ENCODE data around the gene PRPH2. TPM values are rescaled to one million over a fixed set of nuclear protein-coding genes. Genes with fewer than 3 reads are reported as not detected.

Gene PRPH2
- polyA plus RNA-seq, 1 of the 3 experiments (the other 2 are of a cell fraction), result not detected

DNA sequence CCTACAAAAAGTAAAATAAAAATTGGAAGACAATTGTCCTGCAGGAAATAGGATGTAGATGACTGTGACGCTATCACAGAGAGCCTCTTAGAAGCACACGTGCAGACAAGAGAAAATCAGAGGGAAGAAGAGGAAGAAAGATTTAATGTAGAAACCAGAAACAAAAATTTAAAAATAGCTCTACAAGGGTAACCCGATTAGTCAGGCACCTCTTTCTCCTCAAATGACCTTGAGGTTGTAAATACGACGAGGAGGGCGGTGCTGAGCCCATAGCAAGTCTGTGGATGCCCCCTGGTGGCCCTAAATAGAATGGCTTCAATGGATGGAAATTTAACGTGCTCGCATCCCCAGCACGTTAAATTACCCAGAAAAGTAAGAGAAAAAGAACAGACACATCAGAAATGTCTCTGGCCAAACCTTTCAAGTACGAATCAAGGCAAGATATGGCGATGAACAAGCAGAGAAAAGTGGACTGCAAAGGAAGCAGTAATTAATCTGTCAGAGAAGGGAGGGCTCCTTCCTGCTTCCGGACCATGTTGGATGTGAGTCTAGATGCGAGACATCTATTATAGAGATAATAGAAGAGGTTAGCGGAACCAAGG lies 4.2 kb upstream of the PRPH2 start (continued):
- TF ChIP-seq, protein P1, sequence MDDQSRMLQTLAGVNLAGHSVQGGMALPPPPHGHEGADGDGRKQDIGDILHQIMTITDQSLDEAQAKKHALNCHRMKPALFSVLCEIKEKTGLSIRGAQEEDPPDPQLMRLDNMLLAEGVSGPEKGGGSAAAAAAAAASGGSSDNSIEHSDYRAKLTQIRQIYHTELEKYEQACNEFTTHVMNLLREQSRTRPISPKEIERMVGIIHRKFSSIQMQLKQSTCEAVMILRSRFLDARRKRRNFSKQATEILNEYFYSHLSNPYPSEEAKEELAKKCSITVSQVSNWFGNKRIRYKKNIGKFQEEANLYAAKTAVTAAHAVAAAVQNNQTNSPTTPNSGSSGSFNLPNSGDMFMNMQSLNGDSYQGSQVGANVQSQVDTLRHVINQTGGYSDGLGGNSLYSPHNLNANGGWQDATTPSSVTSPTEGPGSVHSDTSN (IDR thresholded peaks at IDR 0.05), result no peak
- TF ChIP-seq MEF2A (IDR thresholded peaks at IDR 0.05; ENCODE audit: borderline replicate concordance, low read depth) (no peak), FOSL2 (IDR thresholded peaks at IDR 0.05; ENCODE audit: borderline replicate concordance, low read depth) (no peak), MXI1 (IDR thresholded peaks at IDR 0.05; ENCODE audit: low read depth, low read length) (peak; percentile 28; the same call in 1 of the 2 replicates), IRF3 (IDR thresholded peaks at IDR 0.05; ENCODE audit: low read depth, low read length) (no peak), RCOR1 (IDR thresholded peaks at IDR 0.05; ENCODE audit: low read length) (no peak), RAD21 (IDR thresholded peaks at IDR 0.05; ENCODE audit: low read length) (peak; percentile 92), USF1 (IDR thresholded peaks at IDR 0.05; ENCODE audit: borderline replicate concordance, low read depth) (no peak)

- Histone ChIP-seq H2AFZ (ENCODE audit: low read depth) (peak overlapping the region; percentile 76), H3K4me1 (ENCODE audit: control insufficient read depth in 1 of 2, insufficient read depth in 2 of 2, low read depth in 1 of 2, low read length in 1 of 2) (peaks cover 0 to 7% of the 10 kb centered on the region in 2 experiments; a peak in 1 of 4 replicates), H3K9ac (no peak overlapping the region; the same call in 1 of the 2 replicates), H3F3A (replicated peaks; ENCODE audit: insufficient read depth) (no peaks in the 10 kb centered on the region), H3K9me2 (no peaks in the 10 kb centered on the region), H3K4me3 (ENCODE audit: low read depth in 2 of 2, low read length in 1 of 2) (peak overlapping the region in 1 of 2 experiments; percentile 10; a peak in 1 of 4 replicates), H4K20me1 (ENCODE audit: insufficient read depth) (no peaks in the 10 kb centered on the region), H3K36me3 (replicated peaks in 1 of 2; ENCODE audit: control insufficient read depth in 1 of 2, insufficient read depth in 2 of 2, low read length in 1 of 2) (no peaks in the 10 kb centered on the region), H3K27me3 (ENCODE audit: insufficient read depth) (no peaks in the 10 kb centered on the region), H3K4me2 (peak overlapping the region; percentile 51), H3K27ac (ENCODE audit: low read depth in 2 of 2, low read length in 1 of 2) (peak overlapping the region; percentile 4 to 49; a peak in 2 of 4 replicates), H3K9me3 (no peaks in the 10 kb centered on the region), H3K79me2 (ENCODE audit: insufficient read depth) (no peaks in the 10 kb centered on the region)
- CTCF ChIA-PET, result interaction anchor here (0.7 to 4.0 kb wide), 32 partner anchors 8 to 364 kb away, joined by 3 to 58 read pairs (median 5); partner anchors contain the start of gene UBR2
- TF ChIP-seq NRF1 (IDR thresholded peaks at IDR 0.05; ENCODE audit: low read depth, low read length) (no peak), GATA2 (CRISPR knock-in tag; IDR thresholded peaks at IDR 0.05) (no peak), USF1 (IDR thresholded peaks at IDR 0.05; ENCODE audit: borderline replicate concordance, low read depth) (no peak), MXI1 (IDR thresholded peaks at IDR 0.05; ENCODE audit: low read depth, low read length) (no peak), TAF1 (IDR thresholded peaks at IDR 0.05; ENCODE audit: borderline replicate concordance, low read depth, low read length) (no peak), RXRA (IDR thresholded peaks at IDR 0.05; ENCODE audit: borderline replicate concordance, low read depth) (no peak), MEF2A (IDR thresholded peaks at IDR 0.05; ENCODE audit: borderline replicate concordance, low read depth) (no peak), RAD21 (IDR thresholded peaks at IDR 0.05; ENCODE audit: low read length) (no peak)
- TF ChIP-seq, protein P1 (IDR thresholded peaks at IDR 0.05), result no peak
- POLR2A ChIA-PET, result interaction anchor here (1.3 to 2.0 kb wide), 2 partner anchors 21 to 153 kb away, joined by 3 to 5 read pairs; partner anchors contain the start of gene RPL7L1
- DNase-seq, result no peak
Observed at GRCh38 chr6:42726026-42726425, 3.6 kb upstream of the PRPH2 start.

All from SK-N-SH (cell line).